Measurements from ENCODE around the gene OR1I1.

OR1I1 gene

GRCh38 chr19:15099017-15099582 is 17.1 kb downstream of the OR1I1 start:
- H3K27ac ChIP-seq = no peak overlapping the region
- TF ChIP-seq ZFX (IDR thresholded peaks at IDR 0.05) (no peak), CTCF (conservative IDR thresholded peaks at IDR 0.05) (no peak)

- H3K27ac ChIP-seq = no peak overlapping the region
- peak; percentile 90 for TF ChIP-seq CTCF (conservative IDR thresholded peaks at IDR 0.05)
- TF ChIP-seq ZFX (IDR thresholded peaks at IDR 0.05) = no peak
Observed at GRCh38 chr19:15101479-15102082, 19.6 kb downstream of the OR1I1 start.

DNA sequence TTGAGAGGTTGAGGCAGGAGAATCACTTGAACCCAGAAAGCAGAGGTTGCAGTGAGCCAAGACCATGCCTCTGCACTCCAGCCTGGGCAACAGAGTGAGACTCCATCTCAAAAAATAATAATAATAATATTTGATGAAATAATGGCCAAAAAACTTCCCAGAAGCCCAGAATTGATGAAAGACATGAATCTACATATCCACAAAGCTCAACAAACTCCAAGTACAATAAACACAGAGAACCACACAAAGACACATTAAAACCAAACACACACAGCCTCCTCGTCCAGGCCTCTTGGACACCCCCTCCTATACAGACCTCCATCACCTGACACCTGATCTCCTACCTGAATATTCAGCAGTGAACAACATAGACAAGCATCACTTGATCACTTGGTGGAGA is 22.0 kb downstream of the OR1I1 start:
- H3K27ac ChIP-seq = no peak overlapping the region
- TF ChIP-seq ZFX (IDR thresholded peaks at IDR 0.05) (no peak), CTCF (conservative IDR thresholded peaks at IDR 0.05) (no peak)

- no peak for TF ChIP-seq ZFX (IDR thresholded peaks at IDR 0.05)
- no peak for TF ChIP-seq CTCF (conservative IDR thresholded peaks at IDR 0.05)
Observed at GRCh38 chr19:15104411-15104810, 22.4 kb downstream of the OR1I1 start.

GRCh38 chr19:15105044-15105443 is 23.0 kb downstream of the OR1I1 start:
- H3K27ac ChIP-seq = no peak overlapping the region
- TF ChIP-seq CTCF (conservative IDR thresholded peaks at IDR 0.05) (no peak), ZFX (IDR thresholded peaks at IDR 0.05) (no peak)

More at GRCh38 chr19:15104411-15104810, 22.4 kb downstream of the OR1I1 start:
- H3K27ac ChIP-seq = no peak overlapping the region

DNA sequence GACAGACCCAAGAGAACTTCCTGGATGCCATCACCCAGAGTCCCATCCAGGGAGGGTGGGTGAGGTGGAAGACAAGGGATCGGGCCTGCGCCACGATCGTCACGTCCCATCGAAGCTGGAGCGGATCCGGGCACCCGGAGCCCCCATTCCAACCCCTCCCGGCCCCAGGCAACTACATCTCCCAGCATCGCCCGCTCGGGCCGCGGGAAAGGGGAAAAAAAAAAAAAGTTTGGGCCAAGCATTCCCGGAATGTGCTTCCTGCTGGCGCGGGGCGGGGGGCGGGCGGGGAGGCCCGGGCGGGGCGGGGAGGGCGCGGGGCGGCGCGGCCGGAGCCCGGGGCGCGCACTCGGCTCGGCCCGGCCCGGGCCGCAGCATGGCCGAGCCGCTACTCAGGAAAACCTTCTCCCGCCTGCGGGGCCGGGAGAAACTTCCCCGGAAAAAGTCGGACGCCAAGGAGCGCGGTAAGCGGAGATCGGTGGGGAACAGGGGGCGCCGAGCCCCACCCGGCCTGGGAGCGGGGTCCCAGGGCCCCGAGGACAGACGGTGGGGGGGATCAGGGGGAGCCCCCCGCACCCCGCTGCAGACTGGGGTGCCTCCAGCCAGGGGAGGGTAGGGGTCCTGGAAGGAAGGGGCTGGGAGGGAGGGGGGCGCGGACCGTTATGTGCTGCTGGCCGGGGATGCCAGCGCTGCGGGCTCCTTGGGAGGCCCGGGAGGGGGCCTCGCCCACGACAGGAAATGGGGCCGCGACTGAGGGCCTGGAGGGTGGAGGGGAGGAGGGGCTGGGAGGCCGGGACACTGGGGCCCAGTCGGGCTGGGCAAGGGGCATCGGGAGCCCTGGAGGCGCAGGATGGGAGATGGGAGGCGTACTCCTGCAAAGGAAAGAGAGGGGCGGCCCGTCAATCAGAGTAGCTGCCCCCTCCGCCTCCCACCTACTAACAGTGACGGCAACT is 25.3 kb downstream of the OR1I1 start, which contains the start of gene SYDE1:
TSS of gene SYDE1 (plus strand) at position 341 of the 950 bp plus-strand sequence. CDS start at position 374, 33 bp downstream.
- TF ChIP-seq CTCF (conservative IDR thresholded peaks at IDR 0.05) = no peak
- no peak for TF ChIP-seq ZFX (IDR thresholded peaks at IDR 0.05)
- no peak within 1 kb of the TSS for H3K27ac ChIP-seq
